GM23248 (cell line): ENCODE measurements around the gene MYOG. TPM values are rescaled to one million over a fixed set of nuclear protein-coding genes. Genes with fewer than 3 reads are reported as not detected.

ENCODE experiments used
- DNase-seq: peaks from one replicate; pipeline ENCODE4 v3.0.0-alpha.2; 2015
- H2AFZ ChIP-seq: fragments of 200-600 bp; sonication (generic); 2 replicates; pipeline ENCODE4 v1.6.1; 2016; ENCODE audit warnings: antibody characterized with exemption
- H3F3A ChIP-seq: fragments of 200-600 bp; sonication (generic); 2 replicates; pipeline ENCODE4 v1.6.1; 2016; ENCODE audit warnings: mild to moderate bottlenecking, antibody characterized with exemption, mixed run types; ENCODE audit not compliant: insufficient read depth
- H3K27ac ChIP-seq: fragments of 200-600 bp; sonication (generic); 2 replicates; pipeline ENCODE4 v1.5.1; 2016; ENCODE audit warnings: mild to moderate bottlenecking
- H3K27me3 ChIP-seq: fragments of 200-600 bp; sonication (generic); replicated peaks from 2 replicates; pipeline ENCODE4 v1.6.1; 2016; ENCODE audit warnings: mild to moderate bottlenecking; ENCODE audit not compliant: insufficient read depth
- H3K36me3 ChIP-seq: fragments of 200-600 bp; sonication (generic); 2 replicates; pipeline ENCODE4 v1.6.1; 2016; ENCODE audit warnings: low read depth, mild to moderate bottlenecking
- H3K4me1 ChIP-seq: fragments of 200-600 bp; sonication (generic); 2 replicates; pipeline ENCODE4 v1.6.1; 2016; ENCODE audit warnings: mild to moderate bottlenecking; ENCODE audit not compliant: insufficient read depth
- H3K4me2 ChIP-seq: fragments of 200-600 bp; sonication (generic); one replicate; pipeline ENCODE4 v1.6.1; 2016; ENCODE audit warnings: mild to moderate bottlenecking; ENCODE audit not compliant: unreplicated experiment
- H3K4me3 ChIP-seq: fragments of 200-600 bp; sonication (generic); 2 replicates; pipeline ENCODE4 v1.5.1; 2016; ENCODE audit warnings: mild to moderate bottlenecking
- H3K79me2 ChIP-seq: fragments of 200-600 bp; sonication (generic); 2 replicates; pipeline ENCODE4 v1.6.1; 2016; ENCODE audit warnings: mild to moderate bottlenecking; ENCODE audit not compliant: insufficient read depth
- H3K9ac ChIP-seq: fragments of 200-600 bp; sonication (generic); 2 replicates; pipeline ENCODE4 v1.6.1; 2016; ENCODE audit warnings: mild to moderate bottlenecking
- H3K9me2 ChIP-seq: fragments of 200-600 bp; sonication (generic); 2 replicates; pipeline ENCODE4 v1.6.1; 2016; ENCODE audit warnings: mixed run types, mild to moderate bottlenecking, moderate library complexity; ENCODE audit not compliant: insufficient read depth
- H3K9me3 ChIP-seq: fragments of 200-600 bp; sonication (generic); one replicate; pipeline ENCODE4 v1.6.1; 2017; ENCODE audit warnings: low read depth
- H4K20me1 ChIP-seq: fragments of 200-600 bp; sonication (generic); 2 replicates; pipeline ENCODE4 v1.6.0; 2016; ENCODE audit not compliant: insufficient read depth
- EZH2 ChIP-seq: fragments of 200-600 bp; sonication (generic); IDR thresholded peaks from 2 replicates; pipeline ENCODE4 v1.6.1; 2018; ENCODE audit warnings: antibody characterized with exemption, mild to moderate bottlenecking; ENCODE audit not compliant: insufficient read depth, poor library complexity, severe bottlenecking
- EZH2phosphoT487 ChIP-seq: fragments of 200-600 bp; sonication (generic); IDR thresholded peaks from 2 replicates; pipeline ENCODE4 v1.6.1; 2018; ENCODE audit warnings: antibody characterized with exemption, moderate library complexity, mild to moderate bottlenecking, low read depth; ENCODE audit not compliant: insufficient read depth
- WGBS, 2 experiments: methylation state at CpG; one replicate each; pipeline ENCODE4 v1.1.6; 2015 to 2017; ENCODE audit warnings: low lambda C conversion rate in 2 of 2, low coverage in 1 of 2; ENCODE audit errors: missing lambda C conversion rate in 2 of 2; 5-methylcytosine and 5-hydroxymethylcytosine counted together
- in situ Hi-C: fragments of 300-500 bp; cut with MboI; formaldehyde crosslinking; loops from 2 replicates; pipeline ENCODE4 v1.15.0; 2020
- polyA plus RNA-seq: library from polyadenylated mRNA; unstranded; fragments of >200 nt; fragmentation: Nextera tagmentation; extraction: Ambion mirVana; gene quantifications from 2 replicates; pipeline ENCODE4 v1.2.1, GENCODE V29; 2016
- total RNA-seq: library from RNA; depleted of rRNA; stranded (reverse); fragments of >200 nt; shearing (Covaris generic); gene quantifications from 2 replicates; pipeline ENCODE4 v1.2.3, GENCODE V29; 2014

The MYOG gene
- total and polyA plus RNA-seq, 2 experiments from 2014 or later, result not detected

DNA sequence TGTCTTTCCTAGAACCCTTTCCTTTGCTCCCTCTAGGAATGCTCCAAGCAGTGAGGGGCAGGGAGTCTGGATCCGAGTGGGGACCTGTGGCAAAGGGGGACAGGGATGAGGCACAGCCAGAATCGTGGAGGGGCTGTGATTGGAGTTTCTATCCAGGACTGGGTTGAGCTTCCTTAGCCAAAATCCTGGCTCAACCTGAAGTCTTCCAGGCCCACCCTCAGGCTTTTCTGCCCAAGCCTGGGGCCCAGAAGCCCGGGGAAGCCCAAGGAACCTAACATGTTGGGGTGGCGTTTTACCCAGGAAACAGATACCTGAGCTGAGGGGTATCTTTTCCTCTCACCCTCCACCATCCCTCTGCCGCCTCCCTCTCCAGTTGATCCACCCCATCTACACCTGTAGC is 5.4 kb downstream of the MYOG start:
- H2AFZ ChIP-seq, result no peak overlapping the region
- DNase-seq, result no peak
- no peaks in the 10 kb centered on the region for H3K9me2 ChIP-seq
- no peaks in the 10 kb centered on the region for H3K9me3 ChIP-seq
- H3K27me3 ChIP-seq, result no peaks in the 10 kb centered on the region
- H3K9ac ChIP-seq, result no peak overlapping the region
- in situ Hi-C loops, result no loop called here
- 82 to 84% methylated on average over 5 of the region's 5 CpGs for WGBS, 2 experiments
- H3K27ac ChIP-seq, result no peak overlapping the region
- no peaks in the 10 kb centered on the region for H3K36me3 ChIP-seq
- no peak for TF ChIP-seq EZH2
- no peak for TF ChIP-seq EZH2phosphoT487
- H4K20me1 ChIP-seq, result no peaks in the 10 kb centered on the region
- no peaks in the 10 kb centered on the region for H3K4me1 ChIP-seq
- H3F3A ChIP-seq, result no peaks in the 10 kb centered on the region
- H3K79me2 ChIP-seq, result no peaks in the 10 kb centered on the region
- H3K4me2 ChIP-seq, result no peak overlapping the region
- H3K4me3 ChIP-seq, result no peak overlapping the region

DNA sequence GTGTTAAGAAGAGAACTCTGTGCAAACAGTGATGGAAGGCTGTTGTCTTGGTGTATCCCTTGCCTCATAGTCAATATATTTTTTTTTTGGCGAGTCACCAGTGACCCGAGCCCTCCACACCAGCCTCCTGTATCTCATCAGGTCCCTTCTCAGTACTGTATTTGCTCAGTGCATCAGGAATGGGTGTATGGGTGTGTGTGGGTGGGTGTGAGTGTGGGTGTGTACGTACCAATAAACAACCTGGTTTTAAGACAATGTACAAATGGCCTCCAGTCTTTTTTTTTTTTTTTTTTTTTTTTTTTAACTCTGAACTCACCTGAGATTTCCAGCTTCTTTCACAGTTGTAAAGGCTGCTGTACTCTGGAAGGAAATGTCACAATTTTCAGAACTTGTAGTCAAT is 7.3 kb downstream of the MYOG start:
- H4K20me1 ChIP-seq, result no peaks in the 10 kb centered on the region
- 83 to 85% methylated on average over 3 of the region's 3 CpGs for WGBS, 2 experiments
- H3K4me2 ChIP-seq, result no peak overlapping the region
- H3K9me3 ChIP-seq, result no peaks in the 10 kb centered on the region
- H3K9me2 ChIP-seq, result no peaks in the 10 kb centered on the region
- TF ChIP-seq EZH2, result no peak
- TF ChIP-seq EZH2phosphoT487, result no peak
- in situ Hi-C loops, result no loop called here
- no peak for DNase-seq
- H3K36me3 ChIP-seq, result no peaks in the 10 kb centered on the region
- no peaks in the 10 kb centered on the region for H3K4me1 ChIP-seq
- H3K9ac ChIP-seq, result no peak overlapping the region
- H2AFZ ChIP-seq, result no peak overlapping the region
- no peak overlapping the region for H3K27ac ChIP-seq
- H3K27me3 ChIP-seq, result no peaks in the 10 kb centered on the region
- H3K4me3 ChIP-seq, result no peak overlapping the region
- H3F3A ChIP-seq, result no peaks in the 10 kb centered on the region
- no peaks in the 10 kb centered on the region for H3K79me2 ChIP-seq

DNA sequence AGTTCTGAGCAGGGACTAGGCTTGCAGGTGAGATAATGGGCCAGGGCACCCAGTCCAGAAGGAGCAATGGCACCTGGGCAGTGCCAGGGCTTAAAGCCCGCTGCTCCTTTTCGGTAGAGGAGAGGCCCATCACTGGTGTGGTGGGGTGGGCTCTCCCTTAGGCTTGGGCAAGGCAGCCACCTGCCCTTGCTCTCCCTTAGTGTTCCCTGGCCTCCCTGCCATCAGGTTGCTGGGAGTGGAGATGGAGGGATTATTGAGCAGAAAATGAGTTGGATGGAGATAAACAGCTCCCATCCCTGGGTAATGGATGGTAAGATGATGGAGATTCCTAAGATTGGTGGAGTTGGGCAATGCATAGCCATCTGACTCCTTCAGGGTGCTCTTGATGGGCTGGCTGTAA is 7.9 kb downstream of the MYOG start:
- no peak overlapping the region for H2AFZ ChIP-seq
- no peak overlapping the region for H3K4me2 ChIP-seq
- no peaks in the 10 kb centered on the region for H3F3A ChIP-seq
- in situ Hi-C loops, result no loop called here
- peaks cover 2% of the 10 kb centered on the region for H3K4me1 ChIP-seq
- no peak overlapping the region for H3K4me3 ChIP-seq
- H3K9ac ChIP-seq, result no peak overlapping the region
- no peaks in the 10 kb centered on the region for H3K79me2 ChIP-seq
- no peaks in the 10 kb centered on the region for H3K9me2 ChIP-seq
- no peak overlapping the region for H3K27ac ChIP-seq
- no peak for TF ChIP-seq EZH2
- no peak for TF ChIP-seq EZH2phosphoT487
- H4K20me1 ChIP-seq, result no peaks in the 10 kb centered on the region
- H3K27me3 ChIP-seq, result no peaks in the 10 kb centered on the region
- no peak for DNase-seq
- H3K36me3 ChIP-seq, result no peaks in the 10 kb centered on the region
- H3K9me3 ChIP-seq, result no peaks in the 10 kb centered on the region
- WGBS, 2 experiments, result 98 to 100% methylated on average over 2 of the region's 2 CpGs

DNA sequence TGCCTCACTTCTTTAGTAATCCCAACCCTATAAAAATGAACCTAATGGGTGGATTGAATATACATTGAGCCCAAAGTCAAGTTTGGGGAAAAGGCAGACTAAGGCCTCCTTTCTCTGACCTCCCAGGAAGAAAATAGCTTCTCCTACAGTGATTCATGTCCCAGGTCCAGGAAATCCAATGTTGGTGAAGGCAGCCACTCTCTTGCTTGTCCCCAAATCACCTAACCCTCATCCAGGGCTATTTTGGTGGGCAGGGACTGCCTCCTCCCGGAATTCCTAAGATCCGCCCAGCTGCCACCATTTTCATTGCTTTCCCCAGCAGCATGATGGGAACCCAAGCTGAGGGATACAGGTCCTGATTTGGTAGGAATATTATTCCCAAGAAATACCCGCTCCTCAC is 8.4 kb downstream of the MYOG start:
- no peak overlapping the region for H3K4me2 ChIP-seq
- WGBS, 2 experiments, result 91 to 97% methylated on average over 3 of the region's 3 CpGs
- in situ Hi-C loops, result no loop called here
- H3K9me3 ChIP-seq, result no peaks in the 10 kb centered on the region
- DNase-seq, result no peak
- peaks cover 8% of the 10 kb centered on the region for H3K4me1 ChIP-seq
- H3K36me3 ChIP-seq, result no peaks in the 10 kb centered on the region
- no peak overlapping the region for H3K4me3 ChIP-seq
- no peak overlapping the region for H3K27ac ChIP-seq
- H3F3A ChIP-seq, result no peaks in the 10 kb centered on the region
- H3K9me2 ChIP-seq, result no peaks in the 10 kb centered on the region
- H4K20me1 ChIP-seq, result no peaks in the 10 kb centered on the region
- no peak overlapping the region for H3K9ac ChIP-seq
- no peak overlapping the region for H2AFZ ChIP-seq
- no peaks in the 10 kb centered on the region for H3K27me3 ChIP-seq
- TF ChIP-seq EZH2 (no peak), EZH2phosphoT487 (no peak)
- no peaks in the 10 kb centered on the region for H3K79me2 ChIP-seq

DNA sequence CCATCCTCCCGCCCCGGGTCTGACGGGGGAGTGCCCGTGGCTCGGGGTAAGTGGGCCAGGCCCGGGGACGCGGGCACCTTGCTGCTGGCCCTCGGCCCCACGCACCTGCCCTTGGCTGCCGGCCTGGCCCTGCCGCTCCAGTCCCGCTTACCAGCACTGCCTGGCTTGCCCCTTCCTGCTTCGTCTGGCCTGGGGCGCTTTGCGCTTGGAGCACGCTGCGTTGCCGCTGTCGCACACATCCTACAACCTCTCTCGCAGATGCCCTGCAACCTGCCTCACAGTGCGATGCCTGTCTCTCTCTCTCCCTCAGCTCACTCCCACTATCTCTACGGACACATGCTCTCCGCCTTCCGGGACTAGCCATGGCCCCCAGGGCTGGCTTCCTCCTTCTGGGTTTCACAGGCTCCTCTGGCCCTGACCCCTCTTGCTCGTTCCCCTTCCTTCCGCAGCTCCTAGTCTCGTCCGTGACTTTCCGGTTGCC is 9.7 kb downstream of the MYOG start:
- Histone ChIP-seq H3K4me3 (no peak overlapping the region), H4K20me1 (no peaks in the 10 kb centered on the region), H3K27ac (no peak overlapping the region), H3K9ac (no peak overlapping the region), H3F3A (no peaks in the 10 kb centered on the region), H3K36me3 (no peaks in the 10 kb centered on the region; the same call in 1 of the 2 replicates), H3K27me3 (no peaks in the 10 kb centered on the region), H3K4me1 (peaks cover 11% of the 10 kb centered on the region), H3K79me2 (no peaks in the 10 kb centered on the region), H2AFZ (no peak overlapping the region), H3K9me2 (no peaks in the 10 kb centered on the region), H3K9me3 (no peaks in the 10 kb centered on the region), H3K4me2 (no peak overlapping the region)
- in situ Hi-C loops, result no loop called here
- WGBS, 2 experiments, result 86 to 89% methylated on average over 18 to 29 of the region's 30 CpGs
- no peak for DNase-seq
- TF ChIP-seq EZH2phosphoT487 (no peak), EZH2 (no peak)
